Measurements from ENCODE around the gene TSPAN11. TPM values are rescaled to one million over a fixed set of nuclear protein-coding genes. Genes with fewer than 3 reads are reported as not detected.

The TSPAN11 gene
- total and polyA plus RNA-seq, 2 experiments from 2014 or later = 2.1 to 6.0 TPM

GRCh38 chr12:30994274-30994673, 67.7 kb downstream of the TSPAN11 start (continued):
- TF ChIP-seq, protein P1, sequence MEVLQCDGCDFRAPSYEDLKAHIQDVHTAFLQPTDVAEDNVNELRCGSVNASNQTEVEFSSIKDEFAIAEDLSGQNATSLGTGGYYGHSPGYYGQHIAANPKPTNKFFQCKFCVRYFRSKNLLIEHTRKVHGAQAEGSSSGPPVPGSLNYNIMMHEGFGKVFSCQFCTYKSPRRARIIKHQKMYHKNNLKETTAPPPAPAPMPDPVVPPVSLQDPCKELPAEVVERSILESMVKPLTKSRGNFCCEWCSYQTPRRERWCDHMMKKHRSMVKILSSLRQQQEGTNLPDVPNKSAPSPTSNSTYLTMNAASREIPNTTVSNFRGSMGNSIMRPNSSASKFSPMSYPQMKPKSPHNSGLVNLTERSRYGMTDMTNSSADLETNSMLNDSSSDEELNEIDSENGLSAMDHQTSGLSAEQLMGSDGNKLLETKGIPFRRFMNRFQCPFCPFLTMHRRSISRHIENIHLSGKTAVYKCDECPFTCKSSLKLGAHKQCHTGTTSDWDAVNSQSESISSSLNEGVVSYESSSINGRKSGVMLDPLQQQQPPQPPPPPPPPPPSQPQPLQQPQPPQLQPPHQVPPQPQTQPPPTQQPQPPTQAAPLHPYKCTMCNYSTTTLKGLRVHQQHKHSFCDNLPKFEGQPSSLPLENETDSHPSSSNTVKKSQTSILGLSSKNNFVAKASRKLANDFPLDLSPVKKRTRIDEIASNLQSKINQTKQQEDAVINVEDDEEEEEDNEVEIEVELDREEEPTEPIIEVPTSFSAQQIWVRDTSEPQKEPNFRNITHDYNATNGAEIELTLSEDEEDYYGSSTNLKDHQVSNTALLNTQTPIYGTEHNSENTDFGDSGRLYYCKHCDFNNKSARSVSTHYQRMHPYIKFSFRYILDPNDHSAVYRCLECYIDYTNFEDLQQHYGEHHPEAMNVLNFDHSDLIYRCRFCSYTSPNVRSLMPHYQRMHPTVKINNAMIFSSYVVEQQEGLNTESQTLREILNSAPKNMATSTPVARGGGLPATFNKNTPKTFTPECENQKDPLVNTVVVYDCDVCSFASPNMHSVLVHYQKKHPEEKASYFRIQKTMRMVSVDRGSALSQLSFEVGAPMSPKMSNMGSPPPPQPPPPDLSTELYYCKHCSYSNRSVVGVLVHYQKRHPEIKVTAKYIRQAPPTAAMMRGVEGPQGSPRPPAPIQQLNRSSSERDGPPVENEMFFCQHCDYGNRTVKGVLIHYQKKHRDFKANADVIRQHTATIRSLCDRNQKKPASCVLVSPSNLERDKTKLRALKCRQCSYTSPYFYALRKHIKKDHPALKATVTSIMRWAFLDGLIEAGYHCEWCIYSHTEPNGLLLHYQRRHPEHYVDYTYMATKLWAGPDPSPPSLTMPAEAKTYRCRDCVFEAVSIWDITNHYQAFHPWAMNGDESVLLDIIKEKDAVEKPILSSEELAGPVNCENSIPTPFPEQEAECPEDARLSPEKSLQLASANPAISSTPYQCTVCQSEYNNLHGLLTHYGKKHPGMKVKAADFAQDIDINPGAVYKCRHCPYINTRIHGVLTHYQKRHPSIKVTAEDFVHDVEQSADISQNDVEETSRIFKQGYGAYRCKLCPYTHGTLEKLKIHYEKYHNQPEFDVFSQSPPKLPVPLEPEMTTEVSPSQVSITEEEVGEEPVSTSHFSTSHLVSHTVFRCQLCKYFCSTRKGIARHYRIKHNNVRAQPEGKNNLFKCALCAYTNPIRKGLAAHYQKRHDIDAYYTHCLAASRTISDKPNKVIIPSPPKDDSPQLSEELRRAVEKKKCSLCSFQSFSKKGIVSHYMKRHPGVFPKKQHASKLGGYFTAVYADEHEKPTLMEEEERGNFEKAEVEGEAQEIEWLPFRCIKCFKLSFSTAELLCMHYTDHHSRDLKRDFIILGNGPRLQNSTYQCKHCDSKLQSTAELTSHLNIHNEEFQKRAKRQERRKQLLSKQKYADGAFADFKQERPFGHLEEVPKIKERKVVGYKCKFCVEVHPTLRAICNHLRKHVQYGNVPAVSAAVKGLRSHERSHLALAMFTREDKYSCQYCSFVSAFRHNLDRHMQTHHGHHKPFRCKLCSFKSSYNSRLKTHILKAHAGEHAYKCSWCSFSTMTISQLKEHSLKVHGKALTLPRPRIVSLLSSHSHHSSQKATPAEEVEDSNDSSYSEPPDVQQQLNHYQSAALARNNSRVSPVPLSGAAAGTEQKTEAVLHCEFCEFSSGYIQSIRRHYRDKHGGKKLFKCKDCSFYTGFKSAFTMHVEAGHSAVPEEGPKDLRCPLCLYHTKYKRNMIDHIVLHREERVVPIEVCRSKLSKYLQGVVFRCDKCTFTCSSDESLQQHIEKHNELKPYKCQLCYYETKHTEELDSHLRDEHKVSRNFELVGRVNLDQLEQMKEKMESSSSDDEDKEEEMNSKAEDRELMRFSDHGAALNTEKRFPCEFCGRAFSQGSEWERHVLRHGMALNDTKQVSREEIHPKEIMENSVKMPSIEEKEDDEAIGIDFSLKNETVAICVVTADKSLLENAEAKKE (CRISPR knock-in tag; IDR thresholded peaks at IDR 0.05) = no peak
- TF ChIP-seq EZH2phosphoT487 (IDR thresholded peaks at IDR 0.05; ENCODE audit: unreplicated experiment) = no peak
- no peak for TF ChIP-seq EZH2 (IDR thresholded peaks at IDR 0.05; ENCODE audit: low read depth, unreplicated experiment)

DNA sequence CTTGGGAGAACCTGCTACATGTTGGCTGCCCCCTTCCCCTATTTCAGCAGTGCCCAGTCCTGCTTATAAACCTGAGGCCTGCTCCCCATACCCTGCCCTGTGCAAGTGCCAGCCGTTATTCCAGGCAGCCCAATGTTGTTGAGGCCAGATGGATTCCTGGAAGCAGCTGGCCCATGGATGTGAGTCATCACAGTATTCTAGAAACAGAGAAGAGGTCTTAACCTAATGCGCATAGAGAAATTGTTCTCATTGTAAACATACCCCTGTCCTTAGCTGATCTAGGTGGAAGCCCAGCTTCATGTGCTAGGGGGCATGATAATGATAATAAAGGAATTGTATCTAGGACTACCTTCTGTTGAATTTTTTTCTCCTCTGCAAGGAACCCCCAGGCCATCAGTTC, 69.7 kb downstream of the TSPAN11 start:
- Histone ChIP-seq H4K20me1 (replicated peaks; ENCODE audit: insufficient read depth) (no peaks in the 10 kb centered on the region), H3K36me3 (ENCODE audit: insufficient read depth) (no peaks in the 10 kb centered on the region), H3K27ac (ENCODE audit: low read depth) (no peak overlapping the region), H2AFZ (no peak overlapping the region), H3F3A (replicated peaks; ENCODE audit: low read depth) (no peaks in the 10 kb centered on the region), H3K27me3 (ENCODE audit: insufficient read depth) (no peaks in the 10 kb centered on the region), H3K4me3 (no peak overlapping the region), H3K4me1 (ENCODE audit: insufficient read depth) (no peaks in the 10 kb centered on the region), H3K4me2 (no peak overlapping the region), H3K79me2 (replicated peaks; ENCODE audit: insufficient read depth) (no peaks in the 10 kb centered on the region), H3K9me2 (ENCODE audit: insufficient read depth) (no peaks in the 10 kb centered on the region)
- H3K27ac Mint-ChIP-seq = no peak overlapping the region
- H3K9me3 Mint-ChIP-seq = no peaks in the 10 kb centered on the region
- DNase-seq (ENCODE audit: low spot score) = no peak
- no peak for ATAC-seq
- no peak overlapping the region for H3K4me3 Mint-ChIP-seq
- no peaks in the 10 kb centered on the region for H3K36me3 Mint-ChIP-seq (ENCODE audit: low read depth)
- peaks cover 14% of the 10 kb centered on the region; the same call in 2 of the 3 replicates for H3K4me1 Mint-ChIP-seq
- peaks cover 10% of the 10 kb centered on the region for H3K27me3 Mint-ChIP-seq (ENCODE audit: insufficient read depth, low read depth, poor library complexity)
- TF ChIP-seq JUNB (IDR thresholded peaks at IDR 0.05; ENCODE audit: unreplicated experiment) = no peak
- TF ChIP-seq ZNF114 (CRISPR knock-in tag; IDR thresholded peaks at IDR 0.05) = no peak
- TF ChIP-seq, protein P1 (CRISPR knock-in tag; IDR thresholded peaks at IDR 0.05) = no peak
- no peak for TF ChIP-seq ETS1 (IDR thresholded peaks at IDR 0.05)
- no peak for TF ChIP-seq POLR2AphosphoS5 (IDR thresholded peaks at IDR 0.05; ENCODE audit: low read depth)

Data from GM23338 (cell line).